HEK293 (cell line): Measurements from ENCODE around the gene MYH6.

ENCODE experiments used
- CTCF ChIA-PET: fragments of 350-600 bp; formaldehyde crosslinking; extraction: SDS; loops from one replicate; lab custom pipeline; 2021; ENCODE audit warnings: antibody characterized with exemption; lab: Yijun Ruan, JAX
- POLR2A ChIA-PET: fragments of 300-600 bp; formaldehyde crosslinking; extraction: SDS; loops from one replicate; lab custom pipeline; 2020; ENCODE audit warnings: antibody characterized with exemption, inconsistent platforms; lab: Yijun Ruan, JAX
- H3K27ac ChIP-seq: fragments of 200-500 bp; sonication (Bioruptor generic); 2 replicates; pipeline ENCODE4 v1.5.1; 2014; ENCODE audit warnings: low read depth, low read length, control low read depth, inconsistent platforms; ENCODE audit errors: extremely low read depth
- H3K36me3 ChIP-seq, 2 experiments: fragments of 200-500 bp in 1 of 2; sonication (Bioruptor generic) in 1 of 2; 1 replicate in 1 of 2; 2 replicates in 1 of 2; pipeline ENCODE4 v1.5.1; 2014 to 2017; ENCODE audit warnings: inconsistent platforms in 2 of 2, low read length in 2 of 2; ENCODE audit not compliant: control insufficient read depth in 2 of 2, insufficient read depth in 1 of 2
- H3K4me1 ChIP-seq: fragments of 200-500 bp; sonication (Bioruptor generic); 2 replicates; pipeline ENCODE4 v1.5.1; 2014; ENCODE audit warnings: mild to moderate bottlenecking, low read length, inconsistent platforms; ENCODE audit not compliant: control insufficient read depth, insufficient read depth
- H3K4me3 ChIP-seq: 2 replicates; pipeline ENCODE4 v1.5.1; 2011; ENCODE audit warnings: low read depth, mild to moderate bottlenecking, control low read depth, low read length, moderate library complexity
- H3K9me3 ChIP-seq: fragments of 200-500 bp; sonication (Bioruptor generic); 2 replicates; pipeline ENCODE4 v1.5.1; 2014; ENCODE audit warnings: low read depth, low read length, inconsistent platforms; ENCODE audit not compliant: control insufficient read depth, insufficient read depth
- MYNN ChIP-seq: fragments of 450-650 bp; formaldehyde crosslinking; IDR thresholded peaks from 2 replicates; pipeline ENCODE4 v1.5.1; 2016; ENCODE audit warnings: missing biosample characterization, missing genetic modification characterization, borderline replicate concordance
- OSR2 ChIP-seq: fragments of 450-650 bp; formaldehyde crosslinking; IDR thresholded peaks from 2 replicates; pipeline ENCODE4 v1.5.1; 2016; ENCODE audit warnings: missing biosample characterization, missing genetic modification characterization
- PATZ1 ChIP-seq: fragments of 450-650 bp; formaldehyde crosslinking; IDR thresholded peaks from 2 replicates; pipeline ENCODE4 v1.5.1; 2016; ENCODE audit warnings: missing biosample characterization, missing genetic modification characterization
- ZBTB49 ChIP-seq: fragments of 450-650 bp; formaldehyde crosslinking; IDR thresholded peaks from 2 replicates; pipeline ENCODE4 v1.5.1; 2016; ENCODE audit warnings: missing biosample characterization, missing genetic modification characterization, low read depth
- ZFP37 ChIP-seq: fragments of 450-650 bp; formaldehyde crosslinking; IDR thresholded peaks from 2 replicates; pipeline ENCODE4 v1.5.1; 2016; ENCODE audit warnings: missing biosample characterization, missing genetic modification characterization
- ZNF274 ChIP-seq, 2 experiments: fragments of 200-500 bp in 1 of 2; fragments of 450-650 bp in 1 of 2; sonication (Bioruptor generic) in 1 of 2; formaldehyde crosslinking in 1 of 2; IDR thresholded peaks; 2 replicates each; pipeline versions ENCODE4 v1.5.1 to v1.6.1; 2014 to 2016; ENCODE audit warnings: borderline replicate concordance in 1 of 2, inconsistent platforms in 1 of 2, low read length in 1 of 2, missing biosample characterization in 1 of 2, missing genetic modification characterization in 1 of 2
- ZSCAN23 ChIP-seq: fragments of 450-650 bp; formaldehyde crosslinking; IDR thresholded peaks from 2 replicates; pipeline ENCODE4 v1.5.1; 2016; ENCODE audit warnings: missing biosample characterization, missing genetic modification characterization
- TF ChIP-seq, protein P1 (sequence below): fragments of 450-650 bp; formaldehyde crosslinking; IDR thresholded peaks from 2 replicates; pipeline ENCODE4 v1.5.1; 2016; ENCODE audit warnings: missing biosample characterization, missing genetic modification characterization, borderline replicate concordance
- TF ChIP-seq, protein P2 (sequence below): fragments of 450-650 bp; formaldehyde crosslinking; conservative IDR thresholded peaks from 2 replicates; pipeline ENCODE4 v1.5.1; 2016; ENCODE audit warnings: low read depth, missing biosample characterization, missing genetic modification characterization
- TF ChIP-seq, protein P3 (sequence below): fragments of 450-650 bp; formaldehyde crosslinking; IDR thresholded peaks from 2 replicates; pipeline ENCODE4 v1.5.1; 2016; ENCODE audit warnings: missing biosample characterization, missing genetic modification characterization, borderline replicate concordance
- TF ChIP-seq, protein P4 (sequence below): fragments of 450-650 bp; formaldehyde crosslinking; IDR thresholded peaks from 2 replicates; pipeline ENCODE4 v1.5.1; 2016; ENCODE audit warnings: missing biosample characterization, missing genetic modification characterization

Gene MYH6

DNA sequence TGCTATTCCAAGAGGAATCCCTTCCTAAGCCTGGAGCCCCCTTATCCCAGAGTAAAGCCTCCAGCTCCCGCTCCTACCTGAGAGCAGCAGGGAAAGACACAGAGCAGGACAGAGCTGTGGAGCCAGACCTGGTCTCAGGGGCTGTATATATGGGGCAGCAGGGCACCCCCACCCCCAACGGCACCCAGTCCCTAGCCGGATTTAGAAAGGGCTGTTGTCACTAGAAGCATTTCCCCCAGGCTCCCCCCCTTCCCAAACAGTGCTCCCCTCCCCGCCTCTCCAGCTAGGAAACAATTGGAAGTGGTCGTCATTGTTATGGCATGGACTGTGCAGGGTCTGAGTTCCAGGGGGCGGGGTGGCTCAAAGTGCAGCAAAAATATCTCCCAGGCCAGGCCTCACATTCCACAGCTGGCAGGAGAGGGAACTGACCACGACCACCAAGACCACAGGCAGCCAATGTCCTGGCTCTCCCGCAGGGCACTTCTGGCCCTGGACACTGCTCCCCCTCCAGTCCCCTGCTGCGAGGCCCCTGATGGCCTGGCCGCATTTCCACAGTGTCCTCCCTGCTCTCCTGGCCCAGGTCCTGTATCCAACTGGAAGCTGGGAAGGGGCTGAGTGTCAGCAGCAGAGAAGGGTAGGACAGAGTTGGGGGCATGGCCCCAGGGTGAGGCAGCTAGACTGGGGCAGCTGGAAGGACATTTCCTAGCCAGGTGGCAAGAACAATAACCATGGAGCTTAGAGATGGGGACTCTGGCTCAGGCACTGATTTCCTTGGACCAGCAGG is 27.7 kb upstream of the MYH6 start, which contains the start of gene MYH7:
Gene MYH7, minus strand, starts transcription at position 118 of the 784 bp plus-strand sequence. CDS start 1,928 bp downstream, outside the sequence.
- H3K27ac ChIP-seq = no peak within 1 kb of the TSS
- no peaks in the 10 kb centered on the region for H3K36me3 ChIP-seq
- CTCF ChIA-PET = interaction anchor here (0.9 kb wide), 1 partner anchor 12 kb away, joined by 6 read pairs; no protein-coding TSS in a partner anchor
- TF ChIP-seq, protein P1, sequence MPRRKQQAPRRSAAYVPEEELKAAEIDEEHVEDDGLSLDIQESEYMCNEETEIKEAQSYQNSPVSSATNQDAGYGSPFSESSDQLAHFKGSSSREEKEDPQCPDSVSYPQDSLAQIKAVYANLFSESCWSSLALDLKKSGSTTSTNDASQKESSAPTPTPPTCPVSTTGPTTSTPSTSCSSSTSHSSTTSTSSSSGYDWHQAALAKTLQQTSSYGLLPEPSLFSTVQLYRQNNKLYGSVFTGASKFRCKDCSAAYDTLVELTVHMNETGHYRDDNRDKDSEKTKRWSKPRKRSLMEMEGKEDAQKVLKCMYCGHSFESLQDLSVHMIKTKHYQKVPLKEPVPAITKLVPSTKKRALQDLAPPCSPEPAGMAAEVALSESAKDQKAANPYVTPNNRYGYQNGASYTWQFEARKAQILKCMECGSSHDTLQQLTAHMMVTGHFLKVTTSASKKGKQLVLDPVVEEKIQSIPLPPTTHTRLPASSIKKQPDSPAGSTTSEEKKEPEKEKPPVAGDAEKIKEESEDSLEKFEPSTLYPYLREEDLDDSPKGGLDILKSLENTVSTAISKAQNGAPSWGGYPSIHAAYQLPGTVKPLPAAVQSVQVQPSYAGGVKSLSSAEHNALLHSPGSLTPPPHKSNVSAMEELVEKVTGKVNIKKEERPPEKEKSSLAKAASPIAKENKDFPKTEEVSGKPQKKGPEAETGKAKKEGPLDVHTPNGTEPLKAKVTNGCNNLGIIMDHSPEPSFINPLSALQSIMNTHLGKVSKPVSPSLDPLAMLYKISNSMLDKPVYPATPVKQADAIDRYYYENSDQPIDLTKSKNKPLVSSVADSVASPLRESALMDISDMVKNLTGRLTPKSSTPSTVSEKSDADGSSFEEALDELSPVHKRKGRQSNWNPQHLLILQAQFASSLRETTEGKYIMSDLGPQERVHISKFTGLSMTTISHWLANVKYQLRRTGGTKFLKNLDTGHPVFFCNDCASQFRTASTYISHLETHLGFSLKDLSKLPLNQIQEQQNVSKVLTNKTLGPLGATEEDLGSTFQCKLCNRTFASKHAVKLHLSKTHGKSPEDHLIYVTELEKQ (tag by site-specific recombination) = no peak
- TF ChIP-seq MYNN (tag by site-specific recombination) (no peak), OSR2 (tag by site-specific recombination) (no peak), PATZ1 (tag by site-specific recombination) (no peak), ZBTB49 (no peak), ZSCAN23 (tag by site-specific recombination) (no peak), ZNF274 (IDR thresholded peaks at IDR 0.05; ENCODE audit: low read length) (no peak), ZNF274 (tag by site-specific recombination; IDR thresholded peaks at IDR 0.05; ENCODE audit: borderline replicate concordance) (no peak), ZFP37 (tag by site-specific recombination) (no peak)
- TF ChIP-seq, protein P2, sequence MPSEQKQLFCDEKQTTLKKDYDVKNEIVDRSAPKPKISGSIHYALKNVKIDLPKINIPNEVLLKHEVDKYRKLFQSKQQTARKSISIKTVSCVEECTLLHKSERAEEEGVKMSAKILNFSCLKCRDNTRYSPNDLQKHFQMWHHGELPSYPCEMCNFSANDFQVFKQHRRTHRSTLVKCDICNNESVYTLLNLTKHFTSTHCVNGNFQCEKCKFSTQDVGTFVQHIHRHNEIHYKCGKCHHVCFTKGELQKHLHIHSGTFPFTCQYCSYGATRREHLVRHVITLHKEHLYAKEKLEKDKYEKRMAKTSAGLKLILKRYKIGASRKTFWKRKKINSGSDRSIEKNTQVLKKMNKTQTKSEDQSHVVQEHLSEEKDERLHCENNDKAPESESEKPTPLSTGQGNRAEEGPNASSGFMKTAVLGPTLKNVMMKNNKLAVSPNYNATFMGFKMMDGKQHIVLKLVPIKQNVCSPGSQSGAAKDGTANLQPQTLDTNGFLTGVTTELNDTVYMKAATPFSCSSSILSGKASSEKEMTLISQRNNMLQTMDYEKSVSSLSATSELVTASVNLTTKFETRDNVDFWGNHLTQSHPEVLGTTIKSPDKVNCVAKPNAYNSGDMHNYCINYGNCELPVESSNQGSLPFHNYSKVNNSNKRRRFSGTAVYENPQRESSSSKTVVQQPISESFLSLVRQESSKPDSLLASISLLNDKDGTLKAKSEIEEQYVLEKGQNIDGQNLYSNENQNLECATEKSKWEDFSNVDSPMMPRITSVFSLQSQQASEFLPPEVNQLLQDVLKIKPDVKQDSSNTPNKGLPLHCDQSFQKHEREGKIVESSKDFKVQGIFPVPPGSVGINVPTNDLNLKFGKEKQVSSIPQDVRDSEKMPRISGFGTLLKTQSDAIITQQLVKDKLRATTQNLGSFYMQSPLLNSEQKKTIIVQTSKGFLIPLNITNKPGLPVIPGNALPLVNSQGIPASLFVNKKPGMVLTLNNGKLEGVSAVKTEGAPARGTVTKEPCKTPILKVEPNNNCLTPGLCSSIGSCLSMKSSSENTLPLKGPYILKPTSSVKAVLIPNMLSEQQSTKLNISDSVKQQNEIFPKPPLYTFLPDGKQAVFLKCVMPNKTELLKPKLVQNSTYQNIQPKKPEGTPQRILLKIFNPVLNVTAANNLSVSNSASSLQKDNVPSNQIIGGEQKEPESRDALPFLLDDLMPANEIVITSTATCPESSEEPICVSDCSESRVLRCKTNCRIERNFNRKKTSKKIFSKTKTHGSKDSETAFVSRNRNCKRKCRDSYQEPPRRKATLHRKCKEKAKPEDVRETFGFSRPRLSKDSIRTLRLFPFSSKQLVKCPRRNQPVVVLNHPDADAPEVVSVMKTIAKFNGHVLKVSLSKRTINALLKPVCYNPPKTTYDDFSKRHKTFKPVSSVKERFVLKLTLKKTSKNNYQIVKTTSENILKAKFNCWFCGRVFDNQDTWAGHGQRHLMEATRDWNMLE (tag by site-specific recombination) = no peak
- TF ChIP-seq, protein P3, sequence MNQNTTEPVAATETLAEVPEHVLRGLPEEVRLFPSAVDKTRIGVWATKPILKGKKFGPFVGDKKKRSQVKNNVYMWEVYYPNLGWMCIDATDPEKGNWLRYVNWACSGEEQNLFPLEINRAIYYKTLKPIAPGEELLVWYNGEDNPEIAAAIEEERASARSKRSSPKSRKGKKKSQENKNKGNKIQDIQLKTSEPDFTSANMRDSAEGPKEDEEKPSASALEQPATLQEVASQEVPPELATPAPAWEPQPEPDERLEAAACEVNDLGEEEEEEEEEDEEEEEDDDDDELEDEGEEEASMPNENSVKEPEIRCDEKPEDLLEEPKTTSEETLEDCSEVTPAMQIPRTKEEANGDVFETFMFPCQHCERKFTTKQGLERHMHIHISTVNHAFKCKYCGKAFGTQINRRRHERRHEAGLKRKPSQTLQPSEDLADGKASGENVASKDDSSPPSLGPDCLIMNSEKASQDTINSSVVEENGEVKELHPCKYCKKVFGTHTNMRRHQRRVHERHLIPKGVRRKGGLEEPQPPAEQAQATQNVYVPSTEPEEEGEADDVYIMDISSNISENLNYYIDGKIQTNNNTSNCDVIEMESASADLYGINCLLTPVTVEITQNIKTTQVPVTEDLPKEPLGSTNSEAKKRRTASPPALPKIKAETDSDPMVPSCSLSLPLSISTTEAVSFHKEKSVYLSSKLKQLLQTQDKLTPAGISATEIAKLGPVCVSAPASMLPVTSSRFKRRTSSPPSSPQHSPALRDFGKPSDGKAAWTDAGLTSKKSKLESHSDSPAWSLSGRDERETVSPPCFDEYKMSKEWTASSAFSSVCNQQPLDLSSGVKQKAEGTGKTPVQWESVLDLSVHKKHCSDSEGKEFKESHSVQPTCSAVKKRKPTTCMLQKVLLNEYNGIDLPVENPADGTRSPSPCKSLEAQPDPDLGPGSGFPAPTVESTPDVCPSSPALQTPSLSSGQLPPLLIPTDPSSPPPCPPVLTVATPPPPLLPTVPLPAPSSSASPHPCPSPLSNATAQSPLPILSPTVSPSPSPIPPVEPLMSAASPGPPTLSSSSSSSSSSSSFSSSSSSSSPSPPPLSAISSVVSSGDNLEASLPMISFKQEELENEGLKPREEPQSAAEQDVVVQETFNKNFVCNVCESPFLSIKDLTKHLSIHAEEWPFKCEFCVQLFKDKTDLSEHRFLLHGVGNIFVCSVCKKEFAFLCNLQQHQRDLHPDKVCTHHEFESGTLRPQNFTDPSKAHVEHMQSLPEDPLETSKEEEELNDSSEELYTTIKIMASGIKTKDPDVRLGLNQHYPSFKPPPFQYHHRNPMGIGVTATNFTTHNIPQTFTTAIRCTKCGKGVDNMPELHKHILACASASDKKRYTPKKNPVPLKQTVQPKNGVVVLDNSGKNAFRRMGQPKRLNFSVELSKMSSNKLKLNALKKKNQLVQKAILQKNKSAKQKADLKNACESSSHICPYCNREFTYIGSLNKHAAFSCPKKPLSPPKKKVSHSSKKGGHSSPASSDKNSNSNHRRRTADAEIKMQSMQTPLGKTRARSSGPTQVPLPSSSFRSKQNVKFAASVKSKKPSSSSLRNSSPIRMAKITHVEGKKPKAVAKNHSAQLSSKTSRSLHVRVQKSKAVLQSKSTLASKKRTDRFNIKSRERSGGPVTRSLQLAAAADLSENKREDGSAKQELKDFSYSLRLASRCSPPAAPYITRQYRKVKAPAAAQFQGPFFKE = no peak
- TF ChIP-seq, protein P4, sequence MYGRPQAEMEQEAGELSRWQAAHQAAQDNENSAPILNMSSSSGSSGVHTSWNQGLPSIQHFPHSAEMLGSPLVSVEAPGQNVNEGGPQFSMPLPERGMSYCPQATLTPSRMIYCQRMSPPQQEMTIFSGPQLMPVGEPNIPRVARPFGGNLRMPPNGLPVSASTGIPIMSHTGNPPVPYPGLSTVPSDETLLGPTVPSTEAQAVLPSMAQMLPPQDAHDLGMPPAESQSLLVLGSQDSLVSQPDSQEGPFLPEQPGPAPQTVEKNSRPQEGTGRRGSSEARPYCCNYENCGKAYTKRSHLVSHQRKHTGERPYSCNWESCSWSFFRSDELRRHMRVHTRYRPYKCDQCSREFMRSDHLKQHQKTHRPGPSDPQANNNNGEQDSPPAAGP (tag by site-specific recombination) = no peak
- TF ChIP-seq, all 188 proteins: peak for 0
- H3K9me3 ChIP-seq = no peaks in the 10 kb centered on the region
- H3K4me3 ChIP-seq = no peak within 1 kb of the TSS
- H3K4me1 ChIP-seq = no peaks in the 10 kb centered on the region
- POLR2A ChIA-PET = no interaction called here
